Tibial artery (tissue), 4 donors: ENCODE data around the gene HHATL.

ENCODE experiments used
- DNase-seq, 2 donors: peaks; one replicate each; pipeline ENCODE4 v3.0.0-alpha.2; 2019
- H3K27ac ChIP-seq, 2 donors: fragments of 200-600 bp; sonication (generic) in 1 of 2; 1 replicate in 1 of 2; 2 replicates in 1 of 2; pipeline ENCODE4 v1.5.1; 2018 to 2019; ENCODE audit warnings: mild to moderate bottlenecking in 1 of 2
- H3K27me3 ChIP-seq, 2 donors: fragments of 200-600 bp; sonication (generic) in 1 of 2; one replicate each; pipeline versions ENCODE4 v1.5.1 to v1.6.0; 2016 to 2019
- H3K36me3 ChIP-seq, 3 donors: fragments of 200-600 bp; sonication (generic) in 2 of 3; one replicate each; pipeline ENCODE4 v1.5.1; 2016 to 2019; ENCODE audit warnings: mild to moderate bottlenecking in 2 of 3
- H3K4me1 ChIP-seq, 4 donors: fragments of 200-600 bp; sonication (generic) in 2 of 4; 1 replicate in 3 of 4; 2 replicates in 1 of 4; pipeline ENCODE4 v1.5.1; 2016 to 2019
- H3K4me3 ChIP-seq, 2 donors: fragments of 200-600 bp; sonication (generic) in 1 of 2; 1 replicate in 1 of 2; 2 replicates in 1 of 2; pipeline ENCODE4 v1.5.1; 2018 to 2019; ENCODE audit warnings: mild to moderate bottlenecking in 2 of 2
- H3K9me3 ChIP-seq, 3 donors: fragments of 200-600 bp; sonication (generic) in 1 of 3; one replicate each; pipeline ENCODE4 v1.5.1; 2016 to 2019
- intact Hi-C: fragments of 100-400 bp; cut with DNase I; formaldehyde crosslinking; loops from one replicate; pipeline ENCODE4 v1.15.0; 2023; ENCODE audit warnings: low total_unique reads
- TF ChIP-seq, protein P1 (sequence below), 2 experiments: fragments of 200-600 bp in 1 of 2; fragments of 450-650 bp in 1 of 2; IDR thresholded peaks; one replicate each; pipeline ENCODE4 v1.5.1; 2017 to 2019; ENCODE audit warnings: antibody characterized with exemption in 2 of 2, mild to moderate bottlenecking in 1 of 2, moderate library complexity in 1 of 2

Gene HHATL

GRCh38 chr3:42685891-42686820 lies 16.4 kb downstream of the HHATL start:
- peak overlapping the region; percentile 32 to 45 for H3K4me3 ChIP-seq
- DNase-seq, result peak in 1 of 2 donors; percentile 65
- TF ChIP-seq, protein P1, sequence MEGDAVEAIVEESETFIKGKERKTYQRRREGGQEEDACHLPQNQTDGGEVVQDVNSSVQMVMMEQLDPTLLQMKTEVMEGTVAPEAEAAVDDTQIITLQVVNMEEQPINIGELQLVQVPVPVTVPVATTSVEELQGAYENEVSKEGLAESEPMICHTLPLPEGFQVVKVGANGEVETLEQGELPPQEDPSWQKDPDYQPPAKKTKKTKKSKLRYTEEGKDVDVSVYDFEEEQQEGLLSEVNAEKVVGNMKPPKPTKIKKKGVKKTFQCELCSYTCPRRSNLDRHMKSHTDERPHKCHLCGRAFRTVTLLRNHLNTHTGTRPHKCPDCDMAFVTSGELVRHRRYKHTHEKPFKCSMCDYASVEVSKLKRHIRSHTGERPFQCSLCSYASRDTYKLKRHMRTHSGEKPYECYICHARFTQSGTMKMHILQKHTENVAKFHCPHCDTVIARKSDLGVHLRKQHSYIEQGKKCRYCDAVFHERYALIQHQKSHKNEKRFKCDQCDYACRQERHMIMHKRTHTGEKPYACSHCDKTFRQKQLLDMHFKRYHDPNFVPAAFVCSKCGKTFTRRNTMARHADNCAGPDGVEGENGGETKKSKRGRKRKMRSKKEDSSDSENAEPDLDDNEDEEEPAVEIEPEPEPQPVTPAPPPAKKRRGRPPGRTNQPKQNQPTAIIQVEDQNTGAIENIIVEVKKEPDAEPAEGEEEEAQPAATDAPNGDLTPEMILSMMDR (IDR thresholded peaks at IDR 0.05), result no peak
- peak overlapping the region in 1 of 2 donors; percentile 38 for H3K27ac ChIP-seq
- no peaks in the 10 kb centered on the region for H3K9me3 ChIP-seq
- H3K4me1 ChIP-seq, result peaks cover 0 to 34% (median 31%) of the 10 kb centered on the region in 4 donors
- H3K36me3 ChIP-seq, result no peaks in the 10 kb centered on the region
- H3K27me3 ChIP-seq, result peaks cover 0 to 3% of the 10 kb centered on the region in 2 donors
- intact Hi-C loops, result no loop called here

GRCh38 chr3:42685363-42685881 lies 17.2 kb downstream of the HHATL start, which contains the start of gene KLHL40:
Gene KLHL40, plus strand, starts transcription at chr3:42685537. Its CDS starts 82 bp downstream, at chr3:42685619.
- Histone ChIP-seq H3K27ac (peak within 1 kb of the TSS; percentile 73 to 81), H3K27me3 (peaks cover 0 to 3% of the 10 kb centered on the region in 2 donors), H3K9me3 (no peaks in the 10 kb centered on the region), H3K36me3 (no peaks in the 10 kb centered on the region), H3K4me1 (peaks cover 0 to 34% (median 31%) of the 10 kb centered on the region in 4 donors), H3K4me3 (peak within 1 kb of the TSS; percentile 32 to 45)
- TF ChIP-seq, protein P1 (IDR thresholded peaks at IDR 0.05), result no peak
- intact Hi-C loops, result no loop called here
- DNase-seq, result peak in 1 of 2 donors; percentile 58

DNA sequence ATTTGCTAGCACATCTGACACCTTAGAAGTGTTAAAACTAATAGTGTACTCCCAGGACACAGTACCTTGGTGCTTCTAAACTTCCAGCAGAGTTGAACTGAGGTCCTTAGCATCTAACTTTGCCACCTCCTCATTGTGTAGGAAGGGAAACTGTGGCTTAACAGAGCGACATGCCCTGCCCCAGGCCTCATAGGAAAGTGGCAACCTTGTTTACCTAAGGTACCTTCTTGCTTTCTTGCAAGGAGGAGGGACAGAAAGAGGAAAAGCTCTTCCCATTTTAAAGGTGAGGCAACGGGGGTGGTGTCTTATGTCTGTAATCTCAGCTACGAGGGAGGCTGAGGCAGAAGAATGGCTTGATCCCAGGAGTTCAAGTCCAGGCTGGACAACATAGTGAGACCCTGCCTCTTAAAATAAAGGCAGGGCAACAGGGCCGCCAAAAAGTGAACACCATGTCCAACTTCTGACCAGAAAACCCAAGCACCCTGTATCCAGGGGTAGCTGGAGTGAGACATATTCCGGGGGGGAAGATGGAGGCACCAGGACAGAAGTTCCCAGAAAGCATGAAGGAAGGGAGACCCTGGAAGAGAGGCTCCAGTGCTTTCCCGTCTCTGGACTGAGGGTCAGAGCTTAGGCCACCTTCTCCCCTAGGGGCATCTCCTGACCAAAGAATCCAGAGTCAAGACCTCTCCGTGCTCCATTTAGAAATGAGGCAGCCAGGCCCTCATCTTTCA lies 17.8 kb downstream of the HHATL start:
- peaks cover 0 to 34% (median 31%) of the 10 kb centered on the region in 4 donors for H3K4me1 ChIP-seq
- peaks cover 0 to 3% of the 10 kb centered on the region in 2 donors for H3K27me3 ChIP-seq
- H3K9me3 ChIP-seq, result no peaks in the 10 kb centered on the region
- H3K36me3 ChIP-seq, result no peaks in the 10 kb centered on the region
- TF ChIP-seq, protein P1 (IDR thresholded peaks at IDR 0.05), result no peak
- peak in 1 of 2 donors; percentile 51 for DNase-seq
- no peak overlapping the region for H3K4me3 ChIP-seq
- H3K27ac ChIP-seq, result peak overlapping the region; percentile 73 to 81
- intact Hi-C loops, result no loop called here

GRCh38 chr3:42683875-42684598 lies 18.6 kb downstream of the HHATL start:
- H3K27me3 ChIP-seq, result peaks cover 0 to 3% of the 10 kb centered on the region in 2 donors
- peaks cover 0 to 34% (median 31%) of the 10 kb centered on the region in 4 donors for H3K4me1 ChIP-seq
- TF ChIP-seq, protein P1 (IDR thresholded peaks at IDR 0.05), result peak in 1 of 2 experiments; percentile 8
- intact Hi-C loops, result no loop called here
- H3K27ac ChIP-seq, result peak overlapping the region; percentile 83 to 86
- no peaks in the 10 kb centered on the region for H3K9me3 ChIP-seq
- H3K4me3 ChIP-seq, result no peak overlapping the region
- DNase-seq, result peak; percentile 90 to 95
- H3K36me3 ChIP-seq, result no peaks in the 10 kb centered on the region
